NCI-H446 treated with DMSO at 0.1 percent for 48 hours (cell line): ENCODE data around the gene SLC37A1.
"Not testable (repeated sequence)": the region's sequence is repeated elsewhere in the genome, so short reads cannot be mapped to it uniquely, and the experiment has no call there.

Source experiments
- DNase-seq: peaks from one replicate; lab custom pipeline; 2025; lab: John Stamatoyannopoulos, UW

SLC37A1 gene

DNA sequence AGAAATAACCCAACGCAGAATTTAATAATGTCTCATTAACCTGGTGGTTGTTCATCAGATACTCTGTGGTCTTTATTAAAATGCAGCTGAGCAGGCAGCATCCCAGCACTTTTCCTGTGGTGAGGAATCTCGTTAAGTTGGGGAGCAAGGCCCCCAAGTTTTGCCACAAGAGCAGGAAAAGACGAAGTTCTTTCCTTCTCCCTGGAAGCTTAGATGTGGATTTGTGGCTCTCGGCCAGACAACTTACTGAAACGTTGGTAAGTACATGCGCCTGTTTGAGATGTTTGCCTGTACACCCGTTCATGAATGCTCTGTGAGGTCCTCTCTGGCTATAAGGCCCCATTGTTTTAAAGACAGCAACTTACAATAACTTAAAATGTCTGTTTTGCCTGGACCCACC, 105.5 kb downstream of the SLC37A1 start:
- no peak for DNase-seq

DNA sequence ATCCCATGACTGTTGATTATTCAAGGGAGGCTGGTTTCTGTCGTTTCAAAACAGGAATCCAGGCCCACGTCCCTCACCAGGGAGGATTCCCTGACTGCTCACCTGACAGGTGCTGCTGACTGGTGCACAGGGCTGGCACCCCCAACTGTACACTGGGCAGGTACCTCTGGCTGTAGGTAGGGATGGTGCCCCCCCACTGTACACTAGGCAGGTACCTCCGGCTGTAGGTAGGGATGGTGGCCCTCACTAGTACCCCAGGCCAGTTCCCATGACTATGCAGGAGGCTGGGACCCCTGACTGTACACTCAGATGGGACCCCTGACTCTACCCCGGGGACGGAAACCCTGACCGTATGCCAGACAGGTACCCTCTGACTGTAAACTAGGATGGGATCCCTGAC, 106.2 kb downstream of the SLC37A1 start:
- DNase-seq, result no peak

DNA sequence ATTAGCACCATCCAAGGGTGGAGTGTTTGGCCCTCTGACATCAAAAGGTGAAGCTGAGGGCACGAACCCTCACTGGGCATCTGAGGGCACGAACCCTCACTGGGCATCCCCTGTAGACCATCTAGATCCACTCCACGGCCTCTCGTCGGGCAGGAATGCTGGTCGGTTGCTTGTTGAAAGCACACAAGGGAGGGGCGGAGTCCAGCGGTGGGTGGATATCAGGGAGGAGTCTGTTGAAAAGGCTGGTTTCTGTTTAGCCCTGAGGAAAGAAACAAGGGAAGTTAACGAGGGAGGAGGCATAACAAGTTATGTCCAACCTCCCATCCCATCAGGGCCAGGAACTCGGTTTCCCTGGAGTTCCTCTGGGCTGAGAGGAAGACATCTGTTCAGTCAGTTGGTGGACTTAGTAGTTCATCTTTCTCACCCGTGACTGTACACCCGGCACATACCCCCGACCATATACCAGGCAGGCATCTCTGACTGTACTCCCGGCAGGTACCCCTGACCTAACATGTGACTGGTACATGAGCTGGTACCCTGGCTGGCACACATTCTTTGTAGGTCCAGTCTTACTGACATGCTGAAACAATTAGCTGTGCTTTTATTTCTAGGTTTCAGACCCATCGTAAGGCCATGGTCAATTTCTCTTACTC, 107.6 kb downstream of the SLC37A1 start:
- DNase-seq, result no peak

DNA sequence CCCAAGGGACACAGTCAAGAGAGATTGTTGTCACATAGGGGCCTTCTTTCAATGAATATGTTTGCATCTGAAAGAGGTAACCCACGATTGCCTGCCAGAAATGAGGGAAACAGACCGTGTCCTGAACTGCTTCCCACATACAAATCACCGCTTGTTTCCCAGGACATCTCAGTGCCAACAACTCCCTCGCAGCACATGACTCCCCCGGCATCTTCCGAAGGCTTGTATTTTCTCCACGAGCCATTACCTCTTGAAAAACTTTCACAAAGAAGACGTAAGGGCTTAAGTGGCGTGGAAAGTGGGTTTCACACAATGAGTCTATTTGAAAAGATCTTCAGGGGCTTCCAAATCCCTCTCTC, 108.1 kb downstream of the SLC37A1 start:
- no peak for DNase-seq

DNA sequence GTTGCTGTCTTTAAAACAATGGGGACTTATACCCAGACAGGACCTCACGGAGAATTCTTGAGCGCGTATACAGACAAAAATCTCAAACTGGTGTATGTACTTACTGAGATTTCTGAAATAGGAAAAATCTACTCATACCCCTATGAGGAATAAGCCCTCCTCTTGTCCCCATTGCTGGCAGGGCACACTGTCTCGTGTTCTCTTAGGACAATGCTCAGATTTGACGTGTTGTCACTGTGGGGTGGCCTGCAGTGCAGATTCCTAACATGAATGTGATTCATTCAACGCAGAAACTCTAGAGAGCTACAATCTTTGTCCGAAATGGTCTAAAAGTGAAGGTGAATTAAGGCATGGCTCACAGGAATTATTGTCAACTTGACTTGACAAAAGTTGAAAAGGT, 108.6 kb downstream of the SLC37A1 start:
- DNase-seq, result no peak

DNA sequence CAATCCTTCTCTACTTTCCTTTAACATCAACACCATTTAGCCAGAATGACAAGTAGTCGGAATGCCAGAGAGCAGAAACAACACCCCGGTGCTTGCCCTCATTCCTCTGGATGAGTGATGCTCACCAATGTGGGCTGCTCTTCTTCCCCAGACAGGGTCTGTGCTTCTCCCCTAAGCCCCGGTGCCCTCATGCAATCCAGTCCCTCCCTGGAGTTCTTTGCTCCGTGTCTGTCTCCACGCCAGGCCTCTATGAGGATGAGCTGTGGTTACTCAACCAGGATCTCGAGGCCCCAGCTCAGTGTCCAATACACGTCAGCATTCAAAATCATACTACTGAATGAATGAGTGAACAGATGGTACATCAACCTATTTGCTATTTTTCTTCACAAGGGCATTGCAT, 110.0 kb downstream of the SLC37A1 start:
- DNase-seq, result no peak

DNA sequence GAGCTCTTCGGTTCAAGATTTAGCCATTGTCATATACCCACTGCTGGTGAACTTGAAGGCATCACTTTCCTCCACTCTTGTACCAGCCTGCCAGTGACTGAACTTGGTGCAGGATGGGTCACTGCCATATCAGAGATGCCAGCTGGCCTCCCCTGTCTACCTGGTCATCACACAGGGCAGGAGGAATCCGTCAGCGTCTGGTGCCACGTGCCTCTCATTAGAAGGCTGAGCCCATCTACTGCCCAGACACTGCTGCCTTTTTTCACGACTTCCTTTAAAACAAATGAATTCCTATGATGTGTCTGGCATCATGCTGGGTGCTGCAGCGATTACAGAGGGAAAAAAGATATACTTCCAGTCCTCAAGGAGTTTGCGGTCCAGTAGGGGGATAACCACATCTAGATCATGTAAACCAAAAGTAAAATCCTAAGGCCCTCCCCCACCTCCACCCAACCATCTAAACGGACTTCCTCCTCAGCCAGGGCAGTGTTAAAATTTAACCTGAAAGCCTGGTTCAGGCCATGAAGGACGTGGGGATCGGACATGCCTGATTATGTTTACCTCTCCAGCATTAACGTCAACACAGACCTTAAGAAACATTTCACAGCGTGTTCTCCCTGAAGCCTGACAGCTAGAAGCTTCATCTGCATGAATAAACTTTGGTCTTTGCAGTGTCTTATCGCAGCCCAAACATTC, 110.6 kb downstream of the SLC37A1 start:
- DNase-seq, result no peak

DNA sequence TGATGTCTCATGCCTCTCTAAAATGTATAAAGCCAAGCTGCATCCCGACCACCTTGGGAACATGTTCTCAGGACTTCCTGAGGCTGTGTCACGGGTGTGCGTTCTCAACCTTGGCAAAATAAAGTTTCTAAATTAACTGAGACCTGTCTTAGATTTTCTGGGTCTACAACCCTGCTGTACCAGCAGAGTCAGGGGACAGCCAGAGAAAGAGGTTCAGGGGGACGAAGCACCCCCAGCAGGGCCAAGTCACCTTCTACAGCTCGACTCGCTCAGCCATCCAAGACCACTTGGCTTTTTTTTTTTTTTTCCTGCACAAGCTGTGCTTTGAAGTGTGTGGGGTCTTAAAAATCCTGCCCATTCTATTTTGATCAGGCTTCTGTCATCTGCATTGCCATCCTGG, 111.3 kb downstream of the SLC37A1 start:
- DNase-seq, result no peak

DNA sequence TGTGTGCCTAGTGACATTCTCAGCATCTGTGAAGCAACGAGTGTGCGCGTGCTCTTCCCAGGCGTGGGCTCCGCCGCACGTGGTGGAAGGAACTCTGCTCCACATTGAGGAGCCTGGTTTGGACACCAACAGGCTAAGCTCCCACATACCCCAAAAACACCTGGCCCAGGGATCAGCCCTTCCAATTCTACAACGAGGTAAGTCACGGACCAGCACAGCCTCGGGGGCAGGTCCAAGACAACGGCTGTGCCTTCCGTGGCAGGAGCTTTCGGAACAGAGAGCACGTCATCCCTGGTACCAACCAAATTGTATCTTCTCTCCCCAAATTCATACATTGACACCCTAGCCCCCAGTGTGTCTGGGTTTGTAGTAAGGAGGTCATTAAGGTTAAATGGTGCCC, 112.5 kb downstream of the SLC37A1 start:
- DNase-seq, result no peak

DNA sequence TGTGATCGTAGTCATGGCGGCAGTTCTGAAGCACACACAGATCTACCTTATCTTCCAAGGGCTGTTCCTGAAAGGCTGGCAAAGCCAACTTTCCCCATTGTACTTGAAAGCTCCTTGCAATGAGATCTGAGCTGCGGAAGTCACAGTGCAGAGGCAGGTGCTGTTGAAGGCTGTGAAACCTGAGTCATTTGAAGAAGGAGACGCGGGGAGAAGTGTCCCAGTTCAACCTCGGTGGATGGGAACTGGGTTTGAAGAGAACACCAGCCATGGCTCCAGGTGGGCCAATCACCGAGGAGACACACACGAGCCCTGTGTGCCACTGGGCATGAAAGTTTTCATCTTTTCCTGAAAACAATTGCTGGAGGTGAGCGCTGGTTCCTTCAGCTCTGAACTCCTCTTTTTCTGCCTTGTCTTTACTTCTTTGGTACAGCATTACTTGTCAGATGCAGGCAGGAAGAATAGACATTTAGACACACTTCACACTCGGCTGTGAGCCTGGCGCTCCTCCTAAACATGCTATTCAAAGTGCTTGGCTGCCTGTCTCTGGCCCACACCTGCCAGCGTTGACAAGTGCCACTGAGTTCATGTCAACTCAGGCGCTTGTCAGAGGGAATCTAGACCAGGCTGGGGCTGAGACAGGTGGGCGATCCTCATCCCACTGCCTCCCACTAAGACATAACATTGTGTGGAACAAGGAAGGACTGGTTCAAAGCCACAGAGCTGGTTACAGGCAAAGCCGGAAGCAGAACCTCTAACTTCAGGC, 114.1 kb downstream of the SLC37A1 start:
- no peak for DNase-seq

DNA sequence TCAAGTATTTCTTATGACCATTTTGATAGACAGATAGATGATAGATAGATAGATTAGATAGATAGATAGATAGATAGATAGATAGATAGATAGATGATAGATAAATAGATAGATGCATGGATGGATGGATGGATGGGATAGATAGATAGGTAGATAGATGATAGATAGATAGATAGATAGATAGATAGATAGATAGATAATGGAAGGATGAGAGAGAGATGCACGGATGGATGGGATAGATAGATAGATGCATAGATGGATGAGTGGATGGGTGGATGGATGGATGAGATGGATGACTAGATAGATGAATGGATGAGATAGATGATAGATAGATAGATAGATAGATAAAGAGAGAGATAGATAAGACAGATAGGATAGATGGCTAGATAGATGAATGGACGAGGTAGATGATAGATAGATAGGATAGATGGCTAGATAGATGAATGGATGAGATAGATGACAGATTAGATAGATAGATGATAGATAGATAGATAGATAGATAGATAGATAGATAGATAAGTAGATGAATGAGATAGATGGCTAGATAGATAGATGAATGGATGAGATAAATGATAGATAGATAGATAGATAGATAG, 114.9 kb downstream of the SLC37A1 start:
- DNase-seq, result not testable (repeated sequence)

DNA sequence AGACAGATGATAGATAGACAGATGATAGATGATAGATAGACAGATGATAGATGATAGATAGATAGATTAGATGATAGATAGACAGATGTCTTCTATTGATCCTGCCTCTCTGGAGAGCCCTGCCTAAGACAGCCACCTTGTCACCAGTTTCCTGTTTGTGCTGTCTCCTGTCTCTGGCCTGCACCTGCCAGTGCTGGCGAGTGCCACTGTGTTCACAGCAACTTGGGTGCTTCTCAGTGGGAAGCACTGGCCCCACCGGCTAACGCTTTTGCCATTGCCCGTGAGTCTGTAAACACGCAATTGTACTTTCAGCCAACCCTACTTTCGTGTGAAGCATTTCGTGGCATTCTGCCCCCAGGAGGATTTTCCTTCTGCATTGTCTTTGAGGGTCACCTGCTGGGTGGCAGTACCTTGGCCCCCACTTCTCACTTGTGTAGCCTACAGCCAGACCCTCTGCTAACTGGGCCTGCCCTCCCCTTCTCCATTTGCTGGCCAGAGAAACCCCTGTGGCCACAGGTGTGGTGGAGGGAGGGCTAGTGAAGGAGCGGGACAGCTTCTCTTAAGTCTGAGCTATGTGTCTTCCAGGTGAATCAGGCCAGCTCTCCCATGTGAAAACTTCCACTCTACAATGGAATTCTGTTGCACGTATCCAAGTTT, 116.4 kb downstream of the SLC37A1 start:
- DNase-seq, result no peak

DNA sequence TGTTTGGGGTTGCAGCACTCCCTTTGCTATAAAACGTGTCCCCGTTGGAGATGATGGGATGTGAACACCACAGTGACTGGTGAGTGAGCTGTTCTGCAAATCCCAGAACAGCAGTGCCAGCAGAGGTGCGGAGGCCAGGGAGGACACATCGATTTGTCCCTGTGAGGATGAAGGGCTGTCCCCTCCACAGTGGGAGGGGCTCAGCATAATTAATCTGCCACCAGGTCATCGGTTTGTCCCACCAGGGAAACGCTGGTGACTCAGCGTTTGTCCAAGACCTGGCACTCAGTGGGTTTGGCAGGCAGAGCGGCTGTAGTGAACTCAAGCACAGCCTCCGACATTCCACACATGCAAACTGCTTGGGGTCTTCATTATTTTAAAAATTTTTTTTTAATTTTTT, 117.0 kb downstream of the SLC37A1 start:
- no peak for DNase-seq
